Activated CD4-positive, alpha-beta T cell treated with anti-CD3 and anti-CD28 coated beads for 36 hours (primary cell): ENCODE results near the gene PXDN. TPM values are rescaled to one million over a fixed set of nuclear protein-coding genes. Genes with fewer than 3 reads are reported as not detected.

Source experiments
- ATAC-seq: fragments of 200-7000 bp; cut with Tn5 transposase; one replicate; pipeline ENCODE4 v1.10.0; 2021; ENCODE audit warnings: mild to moderate bottlenecking, moderate library complexity
- CTCF ChIA-PET: fragments of 350-600 bp; sonication (Branson Sonifier 250); formaldehyde crosslinking; loops from one replicate; lab custom pipeline; 2021; ENCODE audit warnings: antibody characterized with exemption; lab: Charles Lee
- POLR2A ChIA-PET: fragments of 350-600 bp; sonication (Branson Sonifier 250); formaldehyde crosslinking; loops from one replicate; lab custom pipeline; 2021; ENCODE audit warnings: antibody characterized with exemption, inconsistent platforms; lab: Charles Lee
- DNase-seq: peaks from one replicate; pipeline ENCODE4 v3.0.0-alpha.2; 2020
- H3K27ac Mint-ChIP-seq: one replicate; pipeline ENCODE4 v1.8.0; 2021; ENCODE audit warnings: mixed read lengths
- H3K27me3 Mint-ChIP-seq: one replicate; pipeline ENCODE4 v1.8.0; 2021; ENCODE audit warnings: mixed read lengths
- H3K36me3 Mint-ChIP-seq: one replicate; pipeline ENCODE4 v1.8.0; 2021; ENCODE audit warnings: low read depth, mixed read lengths
- H3K4me1 Mint-ChIP-seq: one replicate; pipeline ENCODE4 v1.8.0; 2021; ENCODE audit warnings: mixed read lengths
- H3K4me3 Mint-ChIP-seq: one replicate; pipeline ENCODE4 v1.8.0; 2021; ENCODE audit warnings: mild to moderate bottlenecking, moderate library complexity, mixed read lengths
- H3K9me3 Mint-ChIP-seq: one replicate; pipeline ENCODE4 v1.8.0; 2021; ENCODE audit warnings: low read depth, mixed read lengths
- intact Hi-C, 2 experiments: fragments of 100-400 bp; cut with DNase I in 1 of 2; cut with micrococcal nuclease in 1 of 2; formaldehyde crosslinking; loops; one replicate each; pipeline versions ENCODE4 v1.14.2 to v1.15.1; 2022 to 2024; cut with DNase I, micrococcal nuclease
- total RNA-seq, 2 experiments: library from RNA; stranded (reverse); gene quantifications; one replicate each; pipeline ENCODE4 v1.2.3, GENCODE V29; 2021

Gene PXDN
- total RNA-seq, 2 experiments from 2014 or later, result 0.37 to 0.81 TPM

GRCh38 chr2:1751767-1752725 is 7.7 kb upstream of the PXDN start:
- H3K27me3 Mint-ChIP-seq, result peaks cover 18% of the 10 kb centered on the region
- H3K4me1 Mint-ChIP-seq, result no peaks in the 10 kb centered on the region
- peaks cover 4% of the 10 kb centered on the region for H3K9me3 Mint-ChIP-seq
- ChIA-PET POLR2A (no interaction called here), CTCF (interaction anchor here (0.6 kb wide), 2 partner anchors 11 to 118 kb away, joined by 3 read pairs; no protein-coding TSS in a partner anchor)
- intact Hi-C loops, result no loop called here
- H3K36me3 Mint-ChIP-seq, result no peaks in the 10 kb centered on the region
- ATAC-seq (no peak), DNase-seq (no peak)
- H3K27ac Mint-ChIP-seq, result no peak overlapping the region
- no peak overlapping the region for H3K4me3 Mint-ChIP-seq

- POLR2A ChIA-PET, result no interaction called here
These were observed 6.8 kb upstream of the PXDN start for GRCh38 chr2:1750933-1751766.

GRCh38 chr2:1750270-1750932 is 6.1 kb upstream of the PXDN start:
- POLR2A ChIA-PET, result no interaction called here
- DNase-seq (no peak), ATAC-seq (no peak)
- Mint-ChIP-seq H3K4me3 (no peak overlapping the region), H3K4me1 (no peaks in the 10 kb centered on the region), H3K36me3 (no peaks in the 10 kb centered on the region), H3K27ac (no peak overlapping the region), H3K27me3 (peaks cover 32% of the 10 kb centered on the region), H3K9me3 (peaks cover 4% of the 10 kb centered on the region)
- CTCF ChIA-PET, result interaction anchor here (0.7 to 1.1 kb wide), 2 partner anchors 54 to 66 kb away, joined by 3 to 4 read pairs; no protein-coding TSS in a partner anchor
- intact Hi-C loops, result no loop called here

More at GRCh38 chr2:1750933-1751766, 6.8 kb upstream of the PXDN start:
- intact Hi-C loops, result no loop called here
- peak; percentile 81 for ATAC-seq
- Mint-ChIP-seq H3K9me3 (peaks cover 4% of the 10 kb centered on the region), H3K27me3 (peaks cover 26% of the 10 kb centered on the region), H3K4me1 (no peaks in the 10 kb centered on the region), H3K36me3 (no peaks in the 10 kb centered on the region), H3K4me3 (no peak overlapping the region), H3K27ac (no peak overlapping the region)
- CTCF ChIA-PET, result interaction anchor here (0.6 to 1.1 kb wide), 3 partner anchors 10 to 119 kb away, joined by 3 to 4 read pairs (median 3); no protein-coding TSS in a partner anchor
- peak; percentile 58 for DNase-seq

GRCh38 chr2:1749489-1750119 is 5.3 kb upstream of the PXDN start:
- POLR2A ChIA-PET, result no interaction called here
- Mint-ChIP-seq H3K27ac (no peak overlapping the region), H3K9me3 (peaks cover 2% of the 10 kb centered on the region), H3K27me3 (peaks cover 36% of the 10 kb centered on the region), H3K36me3 (no peaks in the 10 kb centered on the region), H3K4me1 (no peaks in the 10 kb centered on the region), H3K4me3 (no peak overlapping the region)
- intact Hi-C loops, result no loop called here
- DNase-seq (no peak), ATAC-seq (no peak)
- CTCF ChIA-PET, result interaction anchor here (0.6 to 2.1 kb wide), 3 partner anchors 14 to 195 kb away, joined by 3 to 7 read pairs (median 3); no protein-coding TSS in a partner anchor

- CTCF ChIA-PET, result interaction anchor here (0.6 to 2.1 kb wide), 2 partner anchors 14 to 194 kb away, joined by 3 to 7 read pairs; no protein-coding TSS in a partner anchor
- Mint-ChIP-seq H3K27me3 (peaks cover 36% of the 10 kb centered on the region), H3K4me1 (no peaks in the 10 kb centered on the region)
These were observed 4.6 kb upstream of the PXDN start for GRCh38 chr2:1748741-1749488.

GRCh38 chr2:1748176-1748740 is 3.9 kb upstream of the PXDN start:
- intact Hi-C loops, result no loop called here
- DNase-seq, result no peak
- peaks cover 36% of the 10 kb centered on the region for H3K27me3 Mint-ChIP-seq
- no peak overlapping the region for H3K27ac Mint-ChIP-seq
- no peak for ATAC-seq
- no peak overlapping the region for H3K4me3 Mint-ChIP-seq
- no peaks in the 10 kb centered on the region for H3K4me1 Mint-ChIP-seq
- ChIA-PET POLR2A (no interaction called here), CTCF (interaction anchor here (2.1 kb wide), 1 partner anchor 13 kb away, joined by 7 read pairs; no protein-coding TSS in a partner anchor)
- no peaks in the 10 kb centered on the region for H3K9me3 Mint-ChIP-seq
- H3K36me3 Mint-ChIP-seq, result no peaks in the 10 kb centered on the region

More at GRCh38 chr2:1748741-1749488, 4.6 kb upstream of the PXDN start:
- intact Hi-C loops, result no loop called here
- POLR2A ChIA-PET, result no interaction called here
- Mint-ChIP-seq H3K27ac (no peak overlapping the region), H3K36me3 (no peaks in the 10 kb centered on the region), H3K4me3 (no peak overlapping the region), H3K9me3 (no peaks in the 10 kb centered on the region)
- no peak for DNase-seq
- ATAC-seq, result no peak

- intact Hi-C loops, result no loop called here
- ATAC-seq, result no peak
- H3K27me3 Mint-ChIP-seq, result peaks cover 42% of the 10 kb centered on the region
- POLR2A ChIA-PET, result no interaction called here
- H3K9me3 Mint-ChIP-seq, result no peaks in the 10 kb centered on the region
- no peak overlapping the region for H3K4me3 Mint-ChIP-seq
- CTCF ChIA-PET, result interaction anchor here (2.1 kb wide), 1 partner anchor 12 kb away, joined by 7 read pairs; no protein-coding TSS in a partner anchor
- peaks cover 3% of the 10 kb centered on the region for H3K4me1 Mint-ChIP-seq
- DNase-seq, result no peak
- no peaks in the 10 kb centered on the region for H3K36me3 Mint-ChIP-seq
- H3K27ac Mint-ChIP-seq, result no peak overlapping the region
These were observed 3.0 kb upstream of the PXDN start for GRCh38 chr2:1747065-1747941.

- H3K27me3 Mint-ChIP-seq, result peaks cover 50% of the 10 kb centered on the region
- ATAC-seq, result no peak
- no peaks in the 10 kb centered on the region for H3K9me3 Mint-ChIP-seq
- no peak overlapping the region for H3K4me3 Mint-ChIP-seq
- no peak for DNase-seq
- ChIA-PET CTCF (no interaction called here), POLR2A (no interaction called here)
- intact Hi-C loops, result no loop called here
- no peaks in the 10 kb centered on the region for H3K36me3 Mint-ChIP-seq
- H3K4me1 Mint-ChIP-seq, result peaks cover 3% of the 10 kb centered on the region
- H3K27ac Mint-ChIP-seq, result no peak overlapping the region
These were observed 2.1 kb upstream of the PXDN start for GRCh38 chr2:1746174-1747064.
